ENCODE results near the gene SHB.
A peak's percentile ranks its signal among the peaks of the same experiment; 100 is the strongest.
"Not testable (repeated sequence)": the region's sequence is repeated elsewhere in the genome, so short reads cannot be mapped to it uniquely, and the experiment has no call there.

SHB gene

GRCh38 chr9:37921546-37922300 is 147.3 kb downstream of the SHB start:
- DNase-seq = peak in 1 of 56 donors; percentile 26

GRCh38 chr9:37921168-37921510 is 147.9 kb downstream of the SHB start:
- DNase-seq = no peak

GRCh38 chr9:37920471-37921167 is 148.4 kb downstream of the SHB start:
- DNase-seq = peak in 2 of 56 donors; percentile 18 to 25

- no peak for DNase-seq
These were observed 149.1 kb downstream of the SHB start for GRCh38 chr9:37919956-37920335.

GRCh38 chr9:37919246-37919955 is 149.6 kb downstream of the SHB start:
- DNase-seq = no peak

GRCh38 chr9:37918665-37919170 is 150.3 kb downstream of the SHB start:
- DNase-seq = no peak

- DNase-seq = no peak
These were observed 151.0 kb downstream of the SHB start for GRCh38 chr9:37917801-37918664.

GRCh38 chr9:37917313-37917731 is 151.7 kb downstream of the SHB start:
- DNase-seq = no peak

GRCh38 chr9:37916471-37917312 is 152.3 kb downstream of the SHB start:
- peak in 35 of 56 donors; percentile 23 to 76 (median 45) for DNase-seq

GRCh38 chr9:37915911-37916470 is 153.0 kb downstream of the SHB start:
- DNase-seq = no peak

GRCh38 chr9:37914701-37915358 is 154.2 kb downstream of the SHB start:
- no peak for DNase-seq

- no peak for DNase-seq
These were observed 154.9 kb downstream of the SHB start for GRCh38 chr9:37914154-37914551.

GRCh38 chr9:37913480-37914153 is 155.4 kb downstream of the SHB start:
- peak in 54 of 56 donors; percentile 40 to 95 (median 85) for DNase-seq

- no peak for DNase-seq
These were observed 157.8 kb downstream of the SHB start for GRCh38 chr9:37911271-37911681.

GRCh38 chr9:37910271-37910670 is 158.8 kb downstream of the SHB start:
- DNase-seq = no peak

GRCh38 chr9:37909836-37910235 is 159.2 kb downstream of the SHB start:
- not testable (repeated sequence) for DNase-seq

GRCh38 chr9:37909326-37909725 is 159.7 kb downstream of the SHB start:
- no peak for DNase-seq

GRCh38 chr9:37908698-37909186 is 160.3 kb downstream of the SHB start:
- no peak for DNase-seq
